Measurements from ENCODE around the gene PYROXD2. TPM values are rescaled to one million over a fixed set of nuclear protein-coding genes. Genes with fewer than 3 reads are reported as not detected.

Gene PYROXD2
- polyA plus RNA-seq, 1 of the 3 experiments (the other 2 are of a cell fraction), result 26.7 TPM

DNA sequence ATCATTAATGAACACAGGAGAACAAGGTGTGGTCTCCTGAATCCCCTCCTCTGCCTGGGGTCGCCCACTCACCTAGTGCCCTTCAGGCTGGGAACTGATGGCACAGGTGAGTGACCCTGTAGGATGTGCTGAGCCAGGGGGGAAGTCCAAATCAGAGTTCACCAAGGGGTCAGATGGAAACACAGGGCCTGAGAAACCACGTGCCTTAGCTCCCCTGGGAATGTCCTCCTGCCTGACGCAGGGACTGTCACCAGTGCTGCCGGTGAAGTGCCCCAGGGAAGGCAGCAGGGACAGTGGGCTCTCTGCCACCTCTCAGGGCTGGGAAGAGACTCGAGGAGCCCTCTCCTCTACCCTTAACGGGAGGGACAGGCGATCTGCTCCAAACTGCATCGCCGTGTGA lies 5.8 kb upstream of the PYROXD2 start:
- Histone ChIP-seq H3F3A (replicated peaks; ENCODE audit: insufficient read depth) (no peaks in the 10 kb centered on the region), H3K4me1 (ENCODE audit: control insufficient read depth in 1 of 2, insufficient read depth in 2 of 2, low read depth in 1 of 2, low read length in 1 of 2) (peaks cover 0 to 4% of the 10 kb centered on the region in 2 experiments; a peak in 1 of 4 replicates), H3K9ac (no peak overlapping the region), H3K27me3 (ENCODE audit: insufficient read depth) (no peaks in the 10 kb centered on the region), H3K9me3 (no peaks in the 10 kb centered on the region), H3K4me2 (no peak overlapping the region), H3K27ac (ENCODE audit: low read depth in 2 of 2, low read length in 1 of 2) (no peak overlapping the region; a peak in 1 of 4 replicates), H3K9me2 (no peaks in the 10 kb centered on the region), H4K20me1 (ENCODE audit: insufficient read depth) (no peaks in the 10 kb centered on the region), H3K36me3 (replicated peaks in 1 of 2; ENCODE audit: control insufficient read depth in 1 of 2, insufficient read depth in 2 of 2, low read length in 1 of 2) (peaks cover 0 to 14% of the 10 kb centered on the region in 2 experiments), H2AFZ (ENCODE audit: low read depth) (no peak overlapping the region), H3K79me2 (ENCODE audit: insufficient read depth) (no peaks in the 10 kb centered on the region), H3K4me3 (ENCODE audit: low read depth in 2 of 2, low read length in 1 of 2) (no peak overlapping the region)
- peak; percentile 42 for DNase-seq
- no peak for TF ChIP-seq FOXJ3 (CRISPR knock-in tag; IDR thresholded peaks at IDR 0.05)
- TF ChIP-seq RAD21 (IDR thresholded peaks at IDR 0.05; ENCODE audit: low read length), result no peak
- no peak for TF ChIP-seq RXRA (IDR thresholded peaks at IDR 0.05; ENCODE audit: borderline replicate concordance, low read depth)
- TF ChIP-seq RCOR1 (IDR thresholded peaks at IDR 0.05; ENCODE audit: low read length), result no peak
- no peak for TF ChIP-seq GABPA (IDR thresholded peaks at IDR 0.05; ENCODE audit: low read depth)
- no peak for TF ChIP-seq NFIC (IDR thresholded peaks at IDR 0.05; ENCODE audit: borderline replicate concordance)
- TF ChIP-seq, protein P1, sequence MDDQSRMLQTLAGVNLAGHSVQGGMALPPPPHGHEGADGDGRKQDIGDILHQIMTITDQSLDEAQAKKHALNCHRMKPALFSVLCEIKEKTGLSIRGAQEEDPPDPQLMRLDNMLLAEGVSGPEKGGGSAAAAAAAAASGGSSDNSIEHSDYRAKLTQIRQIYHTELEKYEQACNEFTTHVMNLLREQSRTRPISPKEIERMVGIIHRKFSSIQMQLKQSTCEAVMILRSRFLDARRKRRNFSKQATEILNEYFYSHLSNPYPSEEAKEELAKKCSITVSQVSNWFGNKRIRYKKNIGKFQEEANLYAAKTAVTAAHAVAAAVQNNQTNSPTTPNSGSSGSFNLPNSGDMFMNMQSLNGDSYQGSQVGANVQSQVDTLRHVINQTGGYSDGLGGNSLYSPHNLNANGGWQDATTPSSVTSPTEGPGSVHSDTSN (IDR thresholded peaks at IDR 0.05), result no peak
- TF ChIP-seq, protein P2, sequence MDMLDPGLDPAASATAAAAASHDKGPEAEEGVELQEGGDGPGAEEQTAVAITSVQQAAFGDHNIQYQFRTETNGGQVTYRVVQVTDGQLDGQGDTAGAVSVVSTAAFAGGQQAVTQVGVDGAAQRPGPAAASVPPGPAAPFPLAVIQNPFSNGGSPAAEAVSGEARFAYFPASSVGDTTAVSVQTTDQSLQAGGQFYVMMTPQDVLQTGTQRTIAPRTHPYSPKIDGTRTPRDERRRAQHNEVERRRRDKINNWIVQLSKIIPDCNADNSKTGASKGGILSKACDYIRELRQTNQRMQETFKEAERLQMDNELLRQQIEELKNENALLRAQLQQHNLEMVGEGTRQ (IDR thresholded peaks at IDR 0.05; ENCODE audit: borderline replicate concordance, low read depth, low read length), result no peak
- TF ChIP-seq, protein P3, sequence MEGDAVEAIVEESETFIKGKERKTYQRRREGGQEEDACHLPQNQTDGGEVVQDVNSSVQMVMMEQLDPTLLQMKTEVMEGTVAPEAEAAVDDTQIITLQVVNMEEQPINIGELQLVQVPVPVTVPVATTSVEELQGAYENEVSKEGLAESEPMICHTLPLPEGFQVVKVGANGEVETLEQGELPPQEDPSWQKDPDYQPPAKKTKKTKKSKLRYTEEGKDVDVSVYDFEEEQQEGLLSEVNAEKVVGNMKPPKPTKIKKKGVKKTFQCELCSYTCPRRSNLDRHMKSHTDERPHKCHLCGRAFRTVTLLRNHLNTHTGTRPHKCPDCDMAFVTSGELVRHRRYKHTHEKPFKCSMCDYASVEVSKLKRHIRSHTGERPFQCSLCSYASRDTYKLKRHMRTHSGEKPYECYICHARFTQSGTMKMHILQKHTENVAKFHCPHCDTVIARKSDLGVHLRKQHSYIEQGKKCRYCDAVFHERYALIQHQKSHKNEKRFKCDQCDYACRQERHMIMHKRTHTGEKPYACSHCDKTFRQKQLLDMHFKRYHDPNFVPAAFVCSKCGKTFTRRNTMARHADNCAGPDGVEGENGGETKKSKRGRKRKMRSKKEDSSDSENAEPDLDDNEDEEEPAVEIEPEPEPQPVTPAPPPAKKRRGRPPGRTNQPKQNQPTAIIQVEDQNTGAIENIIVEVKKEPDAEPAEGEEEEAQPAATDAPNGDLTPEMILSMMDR (IDR thresholded peaks at IDR 0.05), result no peak
- no peak for TF ChIP-seq FOSL2 (IDR thresholded peaks at IDR 0.05; ENCODE audit: borderline replicate concordance, low read depth)
- TF ChIP-seq YY1 (IDR thresholded peaks at IDR 0.05; ENCODE audit: low read depth), result no peak
- TF ChIP-seq CHD2 (IDR thresholded peaks at IDR 0.05; ENCODE audit: low read length, partially characterized antibody), result no peak
- no peak for TF ChIP-seq RFX5 (IDR thresholded peaks at IDR 0.05; ENCODE audit: low read length)
- TF ChIP-seq MAX (IDR thresholded peaks at IDR 0.05; ENCODE audit: low read depth), result no peak
- no peak for TF ChIP-seq EZH2phosphoT487 (IDR thresholded peaks at IDR 0.05; ENCODE audit: borderline replicate concordance, low read depth)
- no peak for TF ChIP-seq USF1 (IDR thresholded peaks at IDR 0.05; ENCODE audit: borderline replicate concordance, low read depth)
- TF ChIP-seq, protein P4, sequence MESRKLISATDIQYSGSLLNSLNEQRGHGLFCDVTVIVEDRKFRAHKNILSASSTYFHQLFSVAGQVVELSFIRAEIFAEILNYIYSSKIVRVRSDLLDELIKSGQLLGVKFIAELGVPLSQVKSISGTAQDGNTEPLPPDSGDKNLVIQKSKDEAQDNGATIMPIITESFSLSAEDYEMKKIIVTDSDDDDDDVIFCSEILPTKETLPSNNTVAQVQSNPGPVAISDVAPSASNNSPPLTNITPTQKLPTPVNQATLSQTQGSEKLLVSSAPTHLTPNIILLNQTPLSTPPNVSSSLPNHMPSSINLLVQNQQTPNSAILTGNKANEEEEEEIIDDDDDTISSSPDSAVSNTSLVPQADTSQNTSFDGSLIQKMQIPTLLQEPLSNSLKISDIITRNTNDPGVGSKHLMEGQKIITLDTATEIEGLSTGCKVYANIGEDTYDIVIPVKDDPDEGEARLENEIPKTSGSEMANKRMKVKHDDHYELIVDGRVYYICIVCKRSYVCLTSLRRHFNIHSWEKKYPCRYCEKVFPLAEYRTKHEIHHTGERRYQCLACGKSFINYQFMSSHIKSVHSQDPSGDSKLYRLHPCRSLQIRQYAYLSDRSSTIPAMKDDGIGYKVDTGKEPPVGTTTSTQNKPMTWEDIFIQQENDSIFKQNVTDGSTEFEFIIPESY (IDR thresholded peaks at IDR 0.05; ENCODE audit: borderline replicate concordance, low read depth), result no peak
- TF ChIP-seq SMC3 (IDR thresholded peaks at IDR 0.05; ENCODE audit: low read depth, low read length), result no peak
- no peak for TF ChIP-seq JUND (IDR thresholded peaks at IDR 0.05)
- no peak for TF ChIP-seq TCF12 (IDR thresholded peaks at IDR 0.05)
- 77% methylated on average over 7 of the region's 9 CpGs for WGBS (ENCODE audit: low lambda C conversion rate)
- ChIA-PET POLR2A (no interaction called here), CTCF (interaction anchor here (0.6 kb wide), 1 partner anchor 1510 kb away, joined by 3 read pairs; no protein-coding TSS in a partner anchor)
